Adrenal gland (tissue), 5 donors: ENCODE results near the gene ABCG1.

Experiments
- CTCF ChIP-seq, 6 experiments: fragments of 450-650 bp in 4 of 6; fragments of 200-600 bp in 2 of 6; sonication (generic) in 1 of 6; IDR thresholded peaks; 1 replicate in 5 of 6; 2 replicates in 1 of 6; pipeline versions ENCODE4 v1.5.1 to v1.8.0; 2016 to 2021; ENCODE audit warnings: antibody characterized with exemption in 6 of 6, mild to moderate bottlenecking in 2 of 6, moderate library complexity in 1 of 6
- POLR2A ChIP-seq, 2 donors: fragments of 450-650 bp; IDR thresholded peaks; one replicate each; pipeline ENCODE4 v1.6.1; 2017; ENCODE audit warnings: antibody characterized with exemption in 2 of 2, mild to moderate bottlenecking in 2 of 2, moderate library complexity in 1 of 2
- donor health status: DM: no; HTN: no; CAD: no.

- TF ChIP-seq CTCF (IDR thresholded peaks at IDR 0.05) (no peak), POLR2A (IDR thresholded peaks at IDR 0.05) (peak in 1 of 2 donors; percentile 44)
Observed at GRCh38 chr21:42262831-42263231, 43.9 kb downstream of the ABCG1 start.
